A549 (cell line): Measurements from ENCODE around the gene IFT88. TPM values are rescaled to one million over a fixed set of nuclear protein-coding genes. Genes with fewer than 3 reads are reported as not detected.

Experiments
- ATAC-seq, 2 experiments: fragments of 200-7000 bp in 1 of 2; fragments of >200 bp in 1 of 2; cut with Nextera tagmentation in 1 of 2; cut with Tn5 transposase in 1 of 2; 3 replicates each; pipeline versions ENCODE4 v1.8.0 to v1.9.1; 2018 to 2020; ENCODE audit warnings: mild to moderate bottlenecking in 1 of 2, moderate library complexity in 1 of 2
- CTCF ChIA-PET: fragments of 300-600 bp; sonication (Branson Sonifier 250); formaldehyde crosslinking; extraction: SDS; loops from one replicate; lab custom pipeline; 2021; ENCODE audit warnings: antibody characterized with exemption, inconsistent platforms; lab: Yijun Ruan, JAX
- POLR2A ChIA-PET: fragments of 350-600 bp; formaldehyde crosslinking; extraction: SDS; loops from one replicate; lab custom pipeline; 2021; ENCODE audit warnings: antibody characterized with exemption, inconsistent platforms; lab: Yijun Ruan, JAX
- DNase-seq, 2 experiments: peaks; one replicate each; pipeline versions ENCODE4 v3.0.0 to v3.0.0-alpha.2; 2011 to 2016; ENCODE audit warnings: low read depth in 1 of 2, low spot score in 1 of 2
- FAIRE-seq: peaks from 2 replicates; lab custom pipeline; 2011; peaks lifted over from hg19 to GRCh38; lab: Jason Lieb, UNC
- H3K27ac ChIP-seq, 2 experiments: fragments of >200 bp; sonication (Bioruptor Twin); formaldehyde crosslinking; 3 replicates each; pipeline ENCODE4 v1.5.1; 2016 to 2017
- H3K4me1 ChIP-seq: fragments of >200 bp; sonication (Bioruptor Twin); formaldehyde crosslinking; 3 replicates; pipeline ENCODE4 v1.6.1; 2016
- H3K4me2 ChIP-seq: fragments of >200 bp; sonication (Bioruptor Twin); formaldehyde crosslinking; 3 replicates; pipeline ENCODE4 v1.6.1; 2016
- H3K4me3 ChIP-seq: fragments of >200 bp; sonication (Bioruptor Twin); formaldehyde crosslinking; 3 replicates; pipeline ENCODE4 v1.5.1; 2016
- H3K9me3 ChIP-seq: fragments of >200 bp; sonication (Bioruptor Twin); formaldehyde crosslinking; 3 replicates; pipeline ENCODE4 v1.6.1; 2016
- CEBPB ChIP-seq, 2 experiments: fragments of >200 bp in 1 of 2; sonication (Bioruptor Twin) in 1 of 2; formaldehyde crosslinking in 1 of 2; IDR thresholded peaks; 2 replicates each; pipeline ENCODE4 v1.6.1; 2012 to 2016
- CHD2 ChIP-seq: fragments of 150-350 bp; IDR thresholded peaks from 2 replicates; pipeline ENCODE4 v1.6.1; 2014; ENCODE audit warnings: low read length; ENCODE audit not compliant: partially characterized antibody
- CTCF ChIP-seq: fragments of >200 bp; sonication (Bioruptor Twin); formaldehyde crosslinking; IDR thresholded peaks from 3 replicates; pipeline ENCODE4 v1.5.1; 2016
- E2F6 ChIP-seq: IDR thresholded peaks from 2 replicates; pipeline ENCODE4 v1.6.1; 2012; ENCODE audit warnings: low read depth, borderline replicate concordance
- EHF ChIP-seq: fragments of 250-450 bp; sonication (Bioruptor Pico); IDR thresholded peaks from 2 replicates; pipeline ENCODE4 v1.5.0; 2020; ENCODE audit warnings: mild to moderate bottlenecking
- ESRRA ChIP-seq: fragments of 150-350 bp; IDR thresholded peaks from 2 replicates; pipeline ENCODE4 v1.6.1; 2014; ENCODE audit warnings: mild to moderate bottlenecking, low read length, borderline replicate concordance
- FOXS1 ChIP-seq: fragments of 250-450 bp; sonication (Bioruptor Pico); IDR thresholded peaks from 2 replicates; pipeline ENCODE4 v1.5.0; 2020; ENCODE audit warnings: mild to moderate bottlenecking, moderate library complexity
- GATA3 ChIP-seq: IDR thresholded peaks from 2 replicates; pipeline ENCODE4 v1.6.1; 2012; ENCODE audit warnings: borderline replicate concordance
- HDAC2 ChIP-seq: fragments of 200-600 bp; sonication (generic); IDR thresholded peaks from 2 replicates; pipeline ENCODE4 v1.6.1; 2016
- HOXA7 ChIP-seq: fragments of 250-450 bp; sonication (Bioruptor Pico); IDR thresholded peaks from 2 replicates; pipeline ENCODE4 v1.5.0; 2020; ENCODE audit warnings: mild to moderate bottlenecking, moderate library complexity
- HOXB5 ChIP-seq: fragments of 250-450 bp; sonication (Bioruptor Pico); IDR thresholded peaks from 2 replicates; pipeline ENCODE4 v1.5.0; 2020; ENCODE audit warnings: mild to moderate bottlenecking, moderate library complexity
- JUN ChIP-seq, 2 experiments: fragments of >200 bp; sonication (Bioruptor Twin); formaldehyde crosslinking; IDR thresholded peaks; 2 replicates in 1 of 2; 3 replicates in 1 of 2; pipeline ENCODE4 v1.6.1; 2016 to 2017
- MAZ ChIP-seq: fragments of 150-350 bp; IDR thresholded peaks from 2 replicates; pipeline ENCODE4 v1.6.1; 2014; ENCODE audit warnings: antibody characterized with exemption, low read depth, low read length, borderline replicate concordance
- NPAS2 ChIP-seq: fragments of 250-450 bp; sonication (Bioruptor Pico); IDR thresholded peaks from 2 replicates; pipeline ENCODE4 v1.8.0; 2022; ENCODE audit warnings: mild to moderate bottlenecking, moderate library complexity, borderline replicate concordance
- PBX3 ChIP-seq: IDR thresholded peaks from 2 replicates; pipeline ENCODE4 v1.6.1; 2012
- RAD21 ChIP-seq, 2 experiments: fragments of >200 bp in 1 of 2; sonication (Bioruptor Twin) in 1 of 2; formaldehyde crosslinking in 1 of 2; IDR thresholded peaks in 1 of 2; conservative IDR thresholded peaks in 1 of 2; 2 replicates in 1 of 2; 3 replicates in 1 of 2; pipeline ENCODE4 v1.6.1; 2012 to 2018; ENCODE audit warnings: inconsistent platforms in 1 of 2
- RCOR1 ChIP-seq: fragments of 150-350 bp; IDR thresholded peaks from 2 replicates; pipeline ENCODE4 v1.6.1; 2014; ENCODE audit warnings: antibody characterized with exemption, low read length, low read depth
- REST ChIP-seq: fragments of 200-600 bp; sonication (generic); IDR thresholded peaks from 2 replicates; pipeline ENCODE4 v1.6.1; 2016; ENCODE audit warnings: antibody characterized with exemption, mild to moderate bottlenecking, moderate library complexity
- RFX5 ChIP-seq: fragments of 450-650 bp; IDR thresholded peaks from 2 replicates; pipeline ENCODE4 v1.7.1; 2014; ENCODE audit warnings: antibody characterized with exemption, mild to moderate bottlenecking, moderate library complexity
- RNF2 ChIP-seq: fragments of 200-600 bp; sonication (generic); IDR thresholded peaks from 2 replicates; pipeline ENCODE4 v1.6.1; 2016; ENCODE audit warnings: low read depth, mild to moderate bottlenecking, antibody characterized with exemption, moderate library complexity, borderline replicate concordance
- SMC3 ChIP-seq: fragments of >200 bp; sonication (Bioruptor Twin); formaldehyde crosslinking; IDR thresholded peaks from 3 replicates; pipeline ENCODE4 v1.6.1; 2018; ENCODE audit warnings: inconsistent platforms
- TP53 ChIP-seq: fragments of 250-450 bp; sonication (Bioruptor Pico); IDR thresholded peaks from 2 replicates; pipeline ENCODE4 v1.5.0; 2021; ENCODE audit warnings: mild to moderate bottlenecking, moderate library complexity
- ZNF302 ChIP-seq: fragments of 250-450 bp; sonication (Bioruptor Pico); IDR thresholded peaks from 2 replicates; pipeline ENCODE4 v1.9.0; 2021; ENCODE audit warnings: inconsistent platforms, mild to moderate bottlenecking, moderate library complexity
- WGBS: methylation state at CpG from one replicate; pipeline ENCODE4 v1.1.6; 2017; ENCODE audit errors: missing lambda C conversion rate; 5-methylcytosine and 5-hydroxymethylcytosine counted together
- polyA plus RNA-seq, 4 experiments: library from polyadenylated mRNA; depleted of rRNA in 3 of 4; stranded (reverse); fragments of >200 nt; fragmentation: RNase III in 1 of 4; extraction: RNeasy Plus Mini Kit Qiagen cat#74134 plus additional on column Dnase treatment in 1 of 4; gene quantifications; 2 replicates in 3 of 4; 3 replicates in 1 of 4; pipeline ENCODE4 v1.2.3, GENCODE V29; 2011 to 2017
- TF ChIP-seq, protein P1 (sequence below): fragments of >200 bp; sonication (Bioruptor Twin); formaldehyde crosslinking; IDR thresholded peaks from 2 replicates; pipeline ENCODE4 v1.6.1; 2016

IFT88 gene
- polyA plus RNA-seq, 2 of the 4 experiments (the other 2 are of a cell fraction): 13.2 to 19.1 TPM

DNA sequence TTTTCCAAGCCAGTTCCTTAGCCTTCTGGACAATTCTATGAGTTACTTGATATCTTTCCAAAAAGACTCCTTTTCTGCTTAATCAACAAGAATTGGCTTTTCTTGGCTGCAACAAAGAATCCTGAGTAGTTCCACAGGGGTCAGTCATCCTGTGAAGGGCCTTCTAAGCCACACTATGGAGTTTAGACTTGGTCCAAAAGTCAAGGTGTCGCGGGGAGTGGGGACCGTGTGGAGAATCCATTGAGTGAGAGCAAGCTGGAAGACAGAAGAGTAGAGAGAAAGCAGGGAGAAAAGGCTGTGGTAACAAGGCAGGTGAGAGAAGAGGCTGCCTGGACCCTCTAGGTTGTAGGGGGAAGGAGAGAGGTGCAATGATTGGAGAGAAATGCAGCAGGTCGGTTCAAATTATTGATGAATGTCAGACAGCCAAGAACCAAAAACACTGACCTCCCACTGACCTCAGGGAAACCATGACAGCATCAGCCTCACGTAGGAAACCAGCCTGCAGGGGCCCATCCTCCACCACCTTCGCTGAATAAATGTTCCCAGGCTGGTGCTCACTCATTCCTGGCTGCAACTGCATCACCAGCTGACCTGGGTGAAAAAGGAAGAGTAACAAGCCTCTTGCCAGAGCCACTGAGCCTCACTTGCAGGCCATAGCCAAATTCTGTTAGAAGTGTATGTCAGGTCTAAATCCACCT is 7.1 kb upstream of the IFT88 start:
- Histone ChIP-seq H3K27ac (no peak overlapping the region), H3K4me2 (no peak overlapping the region), H3K9me3 (0 out of 3 replicates have a peak, but pooled peaks cover 3% of the 10 kb centered on the region)
- CTCF ChIA-PET: no interaction called here
- POLR2A ChIA-PET: no interaction called here
- ATAC-seq: no peak
- 68% methylated on average over 6 of the region's 6 CpGs for WGBS
- TF ChIP-seq ZNF302 (CRISPR knock-in tag): no peak
- TF ChIP-seq, protein P1, sequence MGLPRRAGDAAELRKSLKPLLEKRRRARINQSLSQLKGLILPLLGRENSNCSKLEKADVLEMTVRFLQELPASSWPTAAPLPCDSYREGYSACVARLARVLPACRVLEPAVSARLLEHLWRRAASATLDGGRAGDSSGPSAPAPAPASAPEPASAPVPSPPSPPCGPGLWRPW: no peak
- TF ChIP-seq CHD2: no peak
- no peak for TF ChIP-seq HDAC2
- TF ChIP-seq, all 56 proteins: peak for 0
- no peaks in the 10 kb centered on the region for H3K4me1 ChIP-seq
- H3K4me3 ChIP-seq: no peak overlapping the region
- FAIRE-seq (no peak), DNase-seq (no peak)

GRCh38 chr13:20561741-20562140 is 5.2 kb upstream of the IFT88 start:
- no peak for DNase-seq
- CTCF ChIA-PET: interaction anchor here (0.6 kb wide), 1 partner anchor 186 kb away, joined by 4 read pairs; no protein-coding TSS in a partner anchor
- no peaks in the 10 kb centered on the region for H3K4me1 ChIP-seq
- TF ChIP-seq GATA3 (no peak), HOXB5 (CRISPR knock-in tag) (no peak), HOXA7 (CRISPR knock-in tag) (no peak)
- TF ChIP-seq, all 56 proteins: peak for 0
- Histone ChIP-seq H3K27ac (no peak overlapping the region), H3K4me3 (no peak overlapping the region), H3K9me3 (peaks cover 11% of the 10 kb centered on the region), H3K4me2 (no peak overlapping the region)
- ATAC-seq (no peak), FAIRE-seq (no peak)
- POLR2A ChIA-PET: no interaction called here
- 54% methylated on average over 5 of the region's 5 CpGs for WGBS

- DNase-seq (peak in 1 of 2 experiments; percentile 3), ATAC-seq (no peak), FAIRE-seq (no peak)
- Histone ChIP-seq H3K4me3 (no peak overlapping the region), H3K27ac (no peak overlapping the region), H3K4me2 (no peak overlapping the region), H3K4me1 (no peaks in the 10 kb centered on the region), H3K9me3 (peaks cover 11% of the 10 kb centered on the region)
- ChIA-PET POLR2A (no interaction called here), CTCF (no interaction called here)
- TF ChIP-seq FOXS1 (CRISPR knock-in tag): no peak
- TF ChIP-seq SMC3: no peak
- no peak for TF ChIP-seq RNF2
- TF ChIP-seq RCOR1: no peak
- TF ChIP-seq REST: no peak
- TF ChIP-seq EHF (CRISPR knock-in tag): no peak
- TF ChIP-seq CTCF: no peak
- no peak for TF ChIP-seq MAZ
- no peak for TF ChIP-seq ZNF302 (CRISPR knock-in tag)
- no peak for TF ChIP-seq RFX5
- TF ChIP-seq JUN (IDR thresholded peaks at IDR 0.05): no peak
- TF ChIP-seq RAD21 (conservative IDR thresholded peaks at IDR 0.05 in 1 of 2, IDR thresholded peaks at IDR 0.05 in 1 of 2): no peak
- TF ChIP-seq CEBPB (IDR thresholded peaks at IDR 0.05): no peak
- no peak for TF ChIP-seq CHD2
- TF ChIP-seq E2F6: no peak
- TF ChIP-seq, protein P1: no peak
- no peak for TF ChIP-seq TP53 (CRISPR knock-in tag)
- TF ChIP-seq NPAS2 (CRISPR knock-in tag): no peak
- no peak for TF ChIP-seq ESRRA
- no peak for TF ChIP-seq PBX3
- 91% methylated on average over 11 of the region's 11 CpGs for WGBS
Measured at GRCh38 chr13:20565115-20565736, 1.7 kb upstream of the IFT88 start.
